GM21619 (cell line): Measurements from ENCODE around the gene GAB4.
"Not testable (repeated sequence)": the region's sequence is repeated elsewhere in the genome, so short reads cannot be mapped to it uniquely, and the experiment has no call there.

Source experiments
- ATAC-seq: cut with Tn5 transposase; IDR thresholded peaks from one replicate; pipeline ENCODE4 v1.9.1; 2021; ENCODE audit not compliant: unreplicated experiment

Gene GAB4

DNA sequence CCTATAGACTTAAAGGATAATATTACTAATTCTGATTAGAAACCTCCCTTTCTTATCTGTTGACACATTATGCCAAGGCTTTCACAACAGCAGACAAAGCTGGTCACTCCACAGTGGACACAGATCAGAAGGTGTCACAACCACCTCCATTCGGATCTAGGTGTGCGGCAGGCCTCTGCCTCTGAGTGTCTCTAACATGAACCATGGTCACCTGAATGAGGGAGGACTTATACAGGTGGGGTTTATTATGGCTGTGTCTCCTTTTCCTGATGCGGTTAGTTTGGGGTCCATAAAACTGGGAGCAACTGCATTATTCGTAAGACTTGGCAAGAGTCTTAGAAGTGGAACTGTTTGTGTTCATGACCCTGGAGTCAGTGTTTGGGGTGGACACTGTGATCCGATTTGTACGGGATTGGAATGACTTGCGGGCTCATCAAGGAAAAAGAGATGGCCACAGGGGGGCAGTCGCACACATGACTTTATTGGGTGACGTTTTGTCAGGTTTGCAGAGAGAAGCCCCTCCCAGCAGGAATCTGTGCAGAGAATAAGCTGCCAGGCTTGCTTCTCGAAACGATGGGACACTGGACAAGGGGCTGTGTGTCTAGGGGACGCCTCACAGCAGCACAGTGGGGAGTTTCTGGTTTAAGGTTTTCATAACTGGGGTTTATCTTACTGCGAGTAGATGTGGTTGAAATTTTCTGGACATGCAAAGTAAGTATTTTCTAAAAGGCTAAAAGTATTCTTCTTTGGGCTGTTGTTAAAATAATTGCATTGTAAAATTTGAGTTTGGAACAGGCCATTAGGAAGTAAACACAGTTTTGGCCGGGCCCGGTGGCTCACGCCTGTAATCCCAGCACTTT lies 90.6 kb downstream of the GAB4 start:
- ATAC-seq, result no peak

DNA sequence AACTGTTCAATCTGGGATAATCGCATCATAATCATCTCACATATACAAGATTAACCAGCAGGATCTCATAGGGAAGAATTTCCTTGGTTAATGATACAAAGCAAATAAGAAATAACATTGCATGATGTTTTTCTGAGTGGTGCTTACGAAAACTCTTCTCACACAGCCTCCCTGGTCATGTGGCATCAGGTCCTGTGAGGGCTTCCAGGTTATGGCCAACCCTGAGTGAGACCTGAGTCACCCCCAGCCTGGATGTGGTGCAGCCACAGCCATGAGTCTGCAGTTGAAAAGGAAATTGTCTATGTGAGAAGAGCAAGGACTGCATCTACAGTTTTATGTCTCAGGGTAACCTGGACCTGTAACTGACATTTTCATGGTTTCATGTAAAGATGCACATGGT lies 92.3 kb downstream of the GAB4 start:
- no peak for ATAC-seq

GRCh38 chr22:16914911-16915310 lies 93.1 kb downstream of the GAB4 start:
- not testable (repeated sequence) for ATAC-seq

GRCh38 chr22:16914006-16914405 lies 94.0 kb downstream of the GAB4 start:
- no peak for ATAC-seq

GRCh38 chr22:16912281-16912680 lies 95.7 kb downstream of the GAB4 start:
- ATAC-seq, result no peak
